HG03432 (cell line): ENCODE data around the gene CORO1C.

Source experiments
- ATAC-seq: cut with Tn5 transposase; IDR thresholded peaks from one replicate; pipeline ENCODE4 v1.9.1; 2021; ENCODE audit warnings: mild to moderate bottlenecking, moderate library complexity; ENCODE audit not compliant: unreplicated experiment

Gene CORO1C

DNA sequence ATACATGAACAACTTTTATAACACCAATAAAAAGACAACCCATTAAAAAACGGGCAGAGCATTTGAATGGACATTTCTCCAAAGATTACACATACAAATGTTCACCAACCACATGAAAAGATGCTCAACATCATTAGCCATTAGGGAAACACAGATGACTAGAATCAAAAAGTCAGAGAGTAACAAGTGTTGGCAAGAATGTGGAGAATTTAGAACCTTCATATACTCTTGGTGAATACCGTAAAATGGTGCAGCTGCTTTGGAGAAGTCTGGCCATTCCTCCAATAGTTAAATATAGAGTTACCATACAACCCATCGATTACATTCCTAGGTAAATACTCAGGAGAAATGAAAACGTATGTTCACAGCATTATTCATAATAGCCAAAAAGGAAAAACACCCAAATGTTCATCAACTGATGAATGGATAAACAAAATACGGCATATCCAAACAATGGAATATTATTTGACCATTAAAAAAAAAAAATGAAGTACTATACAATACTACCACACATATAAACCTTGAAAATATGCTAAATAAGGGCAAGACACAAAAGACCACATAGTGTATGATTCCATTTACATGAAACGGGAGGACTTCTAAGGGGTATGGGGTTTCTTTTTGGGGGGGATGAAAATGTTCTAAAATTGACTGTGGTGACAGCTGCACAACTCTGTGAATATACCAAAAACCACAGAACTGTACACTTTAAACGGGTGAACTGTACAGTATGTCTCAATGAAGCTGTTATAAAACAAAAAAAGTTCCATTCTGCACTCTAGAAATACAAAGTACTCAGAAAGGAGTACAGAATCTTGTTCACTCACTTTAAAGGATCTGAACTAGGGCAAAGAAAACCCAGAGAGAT is 3.2 kb downstream of the CORO1C start:
- ATAC-seq = no peak

GRCh38 chr12:108727161-108727560 is 4.2 kb downstream of the CORO1C start:
- ATAC-seq = no peak

- ATAC-seq = no peak
Measured at GRCh38 chr12:108724890-108725151, 6.5 kb downstream of the CORO1C start.

- ATAC-seq = no peak
Measured at GRCh38 chr12:108724054-108724889, 7.0 kb downstream of the CORO1C start.

DNA sequence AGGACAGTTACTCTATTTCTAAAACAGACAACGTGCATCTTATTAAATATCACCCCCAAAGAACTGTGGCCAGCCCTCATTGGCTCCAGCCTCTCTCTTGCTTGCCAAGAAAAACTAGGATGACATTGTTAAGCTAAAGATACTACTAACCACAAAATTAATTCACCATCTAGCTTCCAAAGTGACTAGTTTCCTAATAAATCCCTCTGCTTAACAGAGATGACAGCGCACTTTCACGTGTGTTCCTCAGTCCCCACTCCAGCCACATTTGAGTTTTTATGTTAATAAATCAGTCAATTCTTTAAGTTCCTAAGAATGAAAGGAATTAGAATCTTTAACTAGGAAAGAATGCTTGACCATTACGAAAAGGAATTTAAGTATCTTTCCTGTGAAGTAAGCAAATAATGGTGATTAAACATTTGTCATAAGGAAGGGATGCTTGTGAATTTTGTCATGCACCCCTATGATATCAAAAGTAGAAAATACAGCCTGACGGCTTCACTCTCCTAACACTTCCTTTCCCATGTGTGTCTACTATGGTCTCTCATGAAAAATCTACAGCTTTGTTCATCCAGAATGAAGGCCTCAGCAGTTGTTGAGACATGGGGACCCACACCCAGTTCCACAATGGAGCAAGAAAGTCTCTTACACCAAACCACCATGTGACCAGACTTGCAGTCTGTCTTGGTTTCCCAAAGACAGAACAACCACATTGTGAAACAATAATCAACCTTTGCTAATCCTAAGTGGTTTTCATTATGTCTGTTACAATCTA is 8.1 kb downstream of the CORO1C start:
- ATAC-seq = no peak

GRCh38 chr12:108722463-108722862 is 8.9 kb downstream of the CORO1C start:
- ATAC-seq = no peak

- no peak for ATAC-seq
Measured at GRCh38 chr12:108721824-108722223, 9.5 kb downstream of the CORO1C start.

- ATAC-seq = no peak
Measured at GRCh38 chr12:108720757-108721514, 10.4 kb downstream of the CORO1C start.

- ATAC-seq = no peak
Measured at GRCh38 chr12:108717243-108717642, 14.1 kb downstream of the CORO1C start.

DNA sequence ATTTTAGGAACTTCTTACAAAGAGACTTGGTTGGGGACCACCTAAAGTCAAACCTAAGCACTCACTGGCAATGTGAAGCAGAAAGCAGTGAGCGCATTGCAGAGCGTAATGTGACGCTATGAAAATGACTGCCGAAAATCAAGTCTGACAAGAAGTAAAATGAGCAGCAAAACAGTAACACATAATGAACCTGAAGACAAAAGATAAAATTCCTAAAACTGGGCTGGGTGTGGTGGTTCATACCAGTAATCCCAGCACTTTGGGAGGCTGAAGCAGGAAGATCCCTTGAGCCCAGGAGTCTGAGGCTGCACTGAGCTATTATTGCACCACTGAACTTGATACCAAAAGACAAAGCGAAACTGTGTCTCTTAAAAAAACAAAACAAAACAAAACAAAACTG is 16.5 kb downstream of the CORO1C start:
- ATAC-seq = no peak

DNA sequence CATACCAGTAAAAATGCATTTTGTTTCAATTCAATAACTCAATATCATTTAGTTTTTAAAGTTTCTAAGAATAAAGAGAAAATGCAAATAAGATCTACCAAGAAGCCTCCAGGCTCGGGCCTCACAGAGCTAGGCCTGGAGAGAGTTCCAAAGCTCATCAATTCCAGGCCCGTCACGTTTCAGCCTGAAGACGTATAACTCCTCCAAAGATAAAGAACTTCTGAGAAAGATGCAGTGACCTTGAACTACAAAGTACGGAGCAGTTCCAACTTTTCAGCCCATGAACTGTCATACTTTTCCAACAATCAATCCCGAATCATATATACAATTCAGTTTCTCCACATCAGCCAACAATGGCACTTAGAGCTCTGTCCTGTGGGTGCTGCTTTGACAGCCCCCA is 17.8 kb downstream of the CORO1C start:
- no peak for ATAC-seq

DNA sequence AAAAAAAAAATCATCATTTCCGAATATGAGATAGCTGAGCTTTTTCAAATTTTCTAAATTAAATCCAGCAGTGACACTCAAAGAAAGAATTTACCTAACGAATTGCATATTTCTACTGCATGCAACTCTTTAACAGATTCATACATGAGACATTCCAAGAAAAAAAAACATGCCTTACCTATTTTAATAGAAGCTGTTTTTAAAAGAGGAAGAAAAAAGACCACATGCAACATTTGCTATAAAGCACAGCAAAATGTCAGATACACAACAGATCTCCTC is 18.5 kb downstream of the CORO1C start:
- no peak for ATAC-seq

- ATAC-seq = peak; percentile 49
Measured at GRCh38 chr12:108712165-108712924, 19.0 kb downstream of the CORO1C start.

DNA sequence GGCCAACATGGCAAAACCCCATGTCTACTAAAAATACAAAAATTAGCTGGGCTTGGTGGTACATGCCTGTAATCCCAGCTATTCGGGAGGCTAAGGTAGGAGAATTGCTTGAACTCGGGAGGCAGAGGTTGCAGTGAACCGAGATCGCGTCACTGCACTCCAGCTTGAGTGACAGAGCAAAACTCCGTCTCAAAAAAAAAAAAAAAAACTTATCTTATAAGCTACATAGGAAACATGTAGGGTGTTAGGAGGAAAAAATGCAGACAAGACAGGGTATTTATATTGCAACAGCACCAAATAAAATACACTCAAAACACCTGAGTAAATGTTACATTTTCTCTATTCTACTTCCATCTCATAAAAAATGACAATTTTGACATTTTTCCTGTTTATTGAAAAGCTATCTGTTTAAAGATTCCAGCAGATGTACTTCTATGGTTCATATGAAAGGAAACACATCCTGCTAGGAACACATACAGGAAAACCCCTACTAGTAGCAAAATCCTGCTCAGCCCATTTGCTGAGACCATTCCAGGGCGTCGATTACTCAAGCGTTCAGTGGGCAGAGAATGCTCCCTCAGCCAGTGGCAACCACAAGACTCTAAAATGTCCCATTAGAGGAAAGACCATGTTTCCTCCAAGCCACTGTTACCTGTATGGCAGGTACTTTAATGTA is 19.7 kb downstream of the CORO1C start:
- ATAC-seq = no peak

GRCh38 chr12:108709697-108710096 is 21.6 kb downstream of the CORO1C start:
- ATAC-seq = no peak

DNA sequence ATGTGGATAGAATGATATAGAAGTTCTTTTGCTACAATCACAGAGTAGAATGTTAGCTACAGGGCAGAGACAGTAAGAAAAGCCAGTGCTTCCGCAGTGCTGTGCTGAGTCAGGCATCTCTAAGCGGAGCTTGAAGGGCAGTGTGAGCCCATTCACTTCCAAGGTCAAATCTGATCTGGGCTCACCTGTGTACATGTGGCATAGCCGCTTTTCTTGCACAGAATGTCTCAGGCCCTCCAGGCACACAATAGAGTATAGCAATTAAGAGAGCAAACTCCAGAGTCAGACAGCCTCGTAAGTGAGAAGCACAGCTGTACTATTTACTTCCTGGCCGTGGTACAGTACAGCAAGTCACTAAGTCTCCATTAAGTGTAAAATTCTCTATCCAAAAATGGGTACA is 26.8 kb downstream of the CORO1C start:
- no peak for ATAC-seq

DNA sequence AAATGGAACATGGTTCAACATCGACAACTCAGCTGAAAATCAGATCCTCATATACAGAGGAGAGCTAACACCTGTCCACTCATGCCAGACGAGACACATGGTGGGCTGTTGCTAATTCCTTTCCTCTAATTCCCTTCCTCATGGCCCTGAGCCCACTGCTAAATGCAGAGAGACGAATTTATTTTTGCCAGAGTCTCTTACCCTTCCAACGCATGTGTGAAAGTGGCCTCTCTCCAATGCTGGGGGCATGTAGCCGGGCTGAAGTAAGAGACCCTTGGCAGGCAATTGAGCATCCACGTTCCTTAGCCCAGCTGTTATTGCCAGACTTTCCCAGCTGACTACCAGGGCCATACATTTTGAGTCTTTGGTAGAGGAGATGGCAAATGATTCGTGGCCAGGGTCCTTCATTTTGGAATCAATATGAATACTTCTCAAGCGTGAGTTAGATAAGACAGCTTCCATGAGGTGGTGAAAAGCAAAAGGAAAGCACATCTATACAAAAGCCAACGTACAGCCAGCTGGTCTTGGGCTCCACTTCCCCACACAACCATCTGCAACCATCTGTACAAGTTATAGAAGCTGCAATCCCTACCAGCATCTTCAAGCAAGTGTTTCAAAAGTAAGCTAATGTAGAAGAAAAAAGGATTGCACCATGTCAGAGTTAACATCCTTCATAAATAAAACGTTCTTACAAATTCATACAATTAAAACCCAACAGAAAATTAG is 28.6 kb downstream of the CORO1C start:
- ATAC-seq = no peak

GRCh38 chr12:108701779-108702441 is 29.4 kb downstream of the CORO1C start:
- no peak for ATAC-seq
